Prostate gland (tissue), 2 donors: Measurements from ENCODE around the gene FLT1.

Experiments
- POLR2A ChIP-seq: fragments of 450-650 bp; IDR thresholded peaks from one replicate; pipeline ENCODE4 v1.6.1; 2016; ENCODE audit warnings: antibody characterized with exemption, mild to moderate bottlenecking
- POLR2AphosphoS5 ChIP-seq: sonication (generic); formaldehyde crosslinking; IDR thresholded peaks from one replicate; pipeline ENCODE4 v1.6.1; 2017; ENCODE audit warnings: antibody characterized with exemption
- TF ChIP-seq, protein P1 (sequence below), 4 experiments: fragments of 200-600 bp in 2 of 4; fragments of 450-650 bp in 2 of 4; sonication (generic) in 2 of 4; IDR thresholded peaks; 1 replicate in 3 of 4; 2 replicates in 1 of 4; pipeline ENCODE4 v1.5.1; 2016 to 2019; ENCODE audit warnings: antibody characterized with exemption in 4 of 4, mild to moderate bottlenecking in 2 of 4, moderate library complexity in 2 of 4

DNA sequence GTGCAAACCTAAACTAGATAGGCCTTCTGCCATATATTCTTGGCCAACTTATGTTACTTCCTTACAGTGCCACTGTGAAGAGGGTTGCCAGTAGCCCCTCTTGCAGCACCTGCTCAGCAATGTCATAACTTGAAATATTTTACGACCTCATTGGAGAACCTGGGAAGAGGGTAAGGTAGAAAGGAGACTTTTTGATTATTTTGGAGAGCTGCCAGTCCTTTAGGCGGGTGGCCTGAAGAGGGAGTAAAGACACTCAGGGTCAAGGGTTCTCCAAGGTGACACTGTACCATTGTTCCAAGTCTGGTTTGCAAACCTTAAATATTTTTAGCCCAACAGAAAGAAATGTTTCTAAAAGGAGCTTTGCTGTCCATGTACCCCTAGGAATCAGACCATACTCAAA, 118.3 kb downstream of the FLT1 start:
- TF ChIP-seq, protein P1, sequence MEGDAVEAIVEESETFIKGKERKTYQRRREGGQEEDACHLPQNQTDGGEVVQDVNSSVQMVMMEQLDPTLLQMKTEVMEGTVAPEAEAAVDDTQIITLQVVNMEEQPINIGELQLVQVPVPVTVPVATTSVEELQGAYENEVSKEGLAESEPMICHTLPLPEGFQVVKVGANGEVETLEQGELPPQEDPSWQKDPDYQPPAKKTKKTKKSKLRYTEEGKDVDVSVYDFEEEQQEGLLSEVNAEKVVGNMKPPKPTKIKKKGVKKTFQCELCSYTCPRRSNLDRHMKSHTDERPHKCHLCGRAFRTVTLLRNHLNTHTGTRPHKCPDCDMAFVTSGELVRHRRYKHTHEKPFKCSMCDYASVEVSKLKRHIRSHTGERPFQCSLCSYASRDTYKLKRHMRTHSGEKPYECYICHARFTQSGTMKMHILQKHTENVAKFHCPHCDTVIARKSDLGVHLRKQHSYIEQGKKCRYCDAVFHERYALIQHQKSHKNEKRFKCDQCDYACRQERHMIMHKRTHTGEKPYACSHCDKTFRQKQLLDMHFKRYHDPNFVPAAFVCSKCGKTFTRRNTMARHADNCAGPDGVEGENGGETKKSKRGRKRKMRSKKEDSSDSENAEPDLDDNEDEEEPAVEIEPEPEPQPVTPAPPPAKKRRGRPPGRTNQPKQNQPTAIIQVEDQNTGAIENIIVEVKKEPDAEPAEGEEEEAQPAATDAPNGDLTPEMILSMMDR (IDR thresholded peaks at IDR 0.05), result no peak
- no peak for TF ChIP-seq POLR2AphosphoS5
- no peak for TF ChIP-seq POLR2A
